Activated gamma-delta T cell treated with anti-CD3 and anti-CD28 coated beads, Interleukin-2, amount 50 U/mL, for 16 hours (primary cell): ENCODE data around the gene ZNF425.
"Not testable (repeated sequence)": the region's sequence is repeated elsewhere in the genome, so short reads cannot be mapped to it uniquely, and the experiment has no call there.

Experiments
- DNase-seq: peaks from one replicate; pipeline ENCODE4 v3.0.0-alpha.2; 2020; ENCODE audit warnings: low read depth

Gene ZNF425, protein sequence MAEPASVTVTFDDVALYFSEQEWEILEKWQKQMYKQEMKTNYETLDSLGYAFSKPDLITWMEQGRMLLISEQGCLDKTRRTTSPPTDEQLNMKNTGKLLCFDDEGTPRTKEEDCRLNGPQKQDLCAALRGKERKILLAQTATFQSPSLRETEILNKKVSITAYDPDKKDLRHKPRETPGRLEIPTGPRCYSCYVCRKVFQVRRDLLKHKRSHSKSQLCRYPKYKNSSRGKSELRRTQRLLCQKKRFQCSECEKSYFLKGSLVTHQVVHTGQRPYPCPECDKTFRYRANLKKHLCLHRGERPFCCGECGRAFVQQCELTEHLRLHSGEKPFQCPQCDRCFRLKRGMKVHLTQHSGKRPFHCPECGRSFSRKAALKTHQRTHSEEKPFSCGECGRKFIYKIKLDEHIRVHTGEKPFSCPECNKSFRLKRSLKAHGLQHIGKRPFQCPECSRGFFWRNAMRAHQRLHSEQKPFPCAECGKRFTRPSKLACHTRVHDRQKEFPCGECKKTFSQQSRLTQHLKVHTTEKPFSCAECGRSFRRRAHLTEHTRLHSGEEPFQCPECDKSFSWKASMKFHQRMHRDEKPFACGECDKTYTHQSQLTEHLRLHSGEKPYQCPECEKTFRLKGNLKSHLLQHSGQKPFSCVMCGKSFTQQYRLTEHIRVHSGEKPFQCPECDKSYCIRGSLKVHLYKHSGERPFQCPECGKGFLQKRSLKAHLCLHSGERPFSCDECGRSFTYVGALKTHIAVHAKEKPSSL

DNA sequence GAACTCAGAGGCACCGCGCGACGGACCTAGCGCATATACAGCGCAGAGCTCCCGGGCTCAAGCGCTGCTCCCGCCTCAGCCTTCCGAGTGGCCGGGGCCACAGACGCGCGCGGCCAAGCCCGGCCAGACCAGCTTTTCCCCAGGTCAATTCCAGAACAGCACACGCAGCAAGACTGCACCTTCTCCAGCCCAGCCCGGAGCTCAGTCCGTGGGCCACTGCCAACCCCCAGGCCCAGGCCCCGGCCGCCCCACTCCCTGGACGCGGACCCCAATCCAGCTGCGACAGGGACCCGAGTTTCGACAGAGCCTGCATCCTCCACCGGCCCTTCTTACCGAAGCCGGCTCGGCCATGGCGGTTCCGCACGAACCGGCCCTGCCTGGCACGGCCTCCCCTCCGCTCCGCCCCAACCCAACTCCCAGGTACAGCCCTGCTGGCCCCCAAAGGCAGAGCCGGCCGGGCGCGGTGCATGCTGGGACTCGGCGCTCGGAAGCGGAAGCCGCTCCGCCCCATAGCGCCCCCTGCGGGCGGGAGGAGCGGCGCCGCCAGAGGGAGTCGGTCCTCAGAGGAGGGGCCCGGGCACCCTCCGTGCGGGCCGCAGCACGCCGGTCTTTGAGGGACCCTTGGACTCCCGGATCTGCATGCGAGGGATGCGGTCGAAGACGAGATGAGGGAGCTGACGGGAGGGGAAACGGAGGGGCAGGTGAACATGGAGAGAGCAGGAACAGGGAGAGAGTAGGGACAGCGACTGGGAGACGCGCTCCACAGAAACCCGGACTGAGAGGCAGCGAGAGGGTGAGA lies at the start of gene ZNF425:
Gene ZNF425, minus strand, starts transcription at position 462 of the 799 bp plus-strand sequence. Its CDS starts 111 bp downstream, at position 351.
- DNase-seq = peak; percentile 91

DNA sequence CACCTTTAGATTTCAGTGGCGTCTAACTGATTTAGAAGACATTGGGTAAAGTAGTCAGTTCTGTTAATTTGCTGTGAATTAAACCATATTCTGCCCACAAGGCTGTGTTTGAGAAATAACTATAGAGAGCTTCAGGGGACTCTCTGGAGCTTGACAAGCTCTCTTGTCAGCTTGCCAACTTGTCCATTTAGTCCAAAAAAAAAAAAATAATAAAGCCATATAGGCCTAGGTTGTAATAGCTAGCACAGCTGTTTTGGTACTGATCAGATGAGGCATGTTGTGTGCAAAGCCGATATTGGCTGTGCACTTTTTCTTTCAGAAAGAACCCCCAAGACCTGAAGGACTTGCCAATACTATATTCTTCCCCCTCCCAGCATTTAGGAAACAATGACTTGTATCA lies 49.0 kb upstream of the ZNF425 start:
- no peak for DNase-seq

GRCh38 chr7:149172534-149172920 lies 46.4 kb upstream of the ZNF425 start:
- DNase-seq = no peak

- no peak for DNase-seq
These were observed 45.9 kb upstream of the ZNF425 start for GRCh38 chr7:149171892-149172533.

GRCh38 chr7:149166630-149167352 lies 40.7 kb upstream of the ZNF425 start:
- no peak for DNase-seq

DNA sequence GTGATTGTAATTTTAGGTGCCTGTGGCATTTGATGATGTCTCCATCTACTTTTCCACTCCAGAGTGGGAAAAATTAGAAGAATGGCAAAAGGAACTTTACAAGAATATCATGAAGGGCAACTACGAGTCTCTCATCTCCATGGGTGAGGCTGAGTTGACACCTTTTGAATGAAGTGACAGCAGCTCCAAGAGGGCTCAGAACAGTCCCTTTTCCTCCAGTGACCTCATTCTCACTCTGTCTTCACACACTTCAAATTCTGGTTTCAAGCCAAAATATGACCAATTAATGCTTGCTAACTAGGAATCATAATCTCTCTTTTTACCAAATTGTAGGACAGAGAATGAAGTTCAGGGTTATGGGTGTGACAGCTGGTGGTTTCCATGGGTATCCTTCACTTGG lies 40.0 kb upstream of the ZNF425 start:
- no peak for DNase-seq

DNA sequence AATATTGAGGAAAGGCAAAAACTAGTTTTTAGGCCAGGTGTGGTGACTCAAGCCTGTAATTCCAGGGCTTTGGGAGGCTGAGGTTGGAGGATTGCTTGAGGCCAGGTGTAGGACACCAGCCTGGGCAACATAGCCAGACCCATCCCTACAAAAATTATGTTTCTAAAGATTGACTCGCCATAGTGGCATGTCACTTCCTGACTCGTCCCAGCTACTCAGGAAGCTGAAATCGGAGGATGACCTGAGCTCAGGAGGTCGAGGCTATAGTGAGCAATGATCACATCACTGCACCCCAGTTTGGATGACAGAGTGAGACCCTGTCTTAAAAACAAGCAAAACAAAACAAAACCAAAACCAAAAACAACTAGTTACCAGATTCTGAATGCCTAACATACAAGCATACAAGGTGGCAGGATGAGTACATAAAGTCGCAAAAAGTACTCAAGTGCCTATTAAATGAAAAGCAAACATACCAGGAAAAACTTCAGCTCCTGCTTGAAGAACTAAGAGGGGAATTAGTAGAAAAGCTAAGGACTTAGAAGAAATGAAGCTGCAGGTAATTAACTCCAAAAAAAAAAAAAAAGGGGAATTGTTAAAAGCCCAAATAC lies 35.2 kb upstream of the ZNF425 start:
- DNase-seq = no peak

- no peak for DNase-seq
These were observed 30.8 kb upstream of the ZNF425 start for GRCh38 chr7:149156898-149157297.

GRCh38 chr7:149154056-149154455 lies 27.9 kb upstream of the ZNF425 start:
- no peak for DNase-seq

DNA sequence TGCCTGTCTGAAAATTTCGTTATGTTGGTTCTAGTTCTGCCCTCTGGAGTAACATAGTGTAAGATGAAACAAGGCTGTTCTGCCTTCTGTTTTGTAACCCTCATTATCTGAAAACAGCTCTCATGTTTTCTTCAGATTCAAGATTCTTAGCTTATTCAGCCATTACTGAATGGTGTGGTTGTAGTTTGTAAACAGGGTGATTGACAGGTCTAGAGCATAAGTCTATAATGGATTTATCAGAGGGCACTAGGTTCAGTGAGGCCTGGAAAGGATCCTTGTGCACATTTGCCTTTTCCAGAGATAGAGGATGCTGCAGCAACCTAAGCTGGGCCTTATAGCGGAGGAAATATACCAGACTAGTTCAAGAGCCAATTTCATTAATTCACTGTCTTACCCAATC lies 27.2 kb upstream of the ZNF425 start:
- no peak for DNase-seq

GRCh38 chr7:149150981-149151380 lies 24.9 kb upstream of the ZNF425 start:
- DNase-seq = no peak

DNA sequence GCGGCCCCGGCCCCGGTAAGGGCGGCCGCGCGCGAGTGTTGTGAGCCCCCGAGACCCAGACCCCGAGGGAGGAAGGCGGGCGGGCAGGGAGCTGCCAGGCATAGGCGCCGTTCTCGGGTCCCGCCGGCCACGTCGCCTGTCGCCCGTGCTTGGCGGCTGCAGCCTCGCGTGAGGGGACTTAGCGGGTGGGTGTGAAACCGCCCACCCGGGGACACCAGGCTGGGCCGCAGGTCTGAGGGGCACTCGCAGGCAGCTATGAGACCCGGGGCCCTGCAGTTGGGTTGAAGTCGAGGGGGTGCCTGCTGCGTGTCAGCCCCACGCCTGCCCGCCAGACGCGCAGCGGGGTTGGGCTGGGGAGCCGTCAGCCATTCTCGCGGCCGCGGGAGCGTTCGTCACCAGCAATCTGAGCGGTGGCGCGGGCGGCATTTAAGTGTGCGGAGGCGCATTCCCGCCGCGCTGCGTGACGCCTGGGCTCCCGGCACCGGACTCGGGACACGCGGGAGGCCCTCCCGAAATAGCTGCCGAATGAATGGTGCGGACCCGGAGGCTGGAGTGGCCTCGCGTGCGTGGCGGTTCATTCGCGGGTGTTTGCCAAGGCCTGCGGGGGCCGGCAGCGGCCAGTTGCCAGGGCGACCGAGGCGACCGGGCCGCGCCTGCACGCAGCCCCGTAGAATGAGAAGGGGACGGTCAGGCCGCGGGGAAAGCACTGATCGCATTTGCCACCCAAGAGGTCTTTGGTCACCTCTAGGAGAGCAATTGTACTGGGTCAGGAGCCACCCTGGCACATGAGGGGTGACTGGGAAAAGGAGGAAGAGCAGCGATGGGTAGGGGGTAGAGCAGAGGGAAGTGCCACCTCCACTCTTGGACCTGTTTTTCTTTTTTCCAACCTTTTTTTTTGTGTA lies 21.9 kb upstream of the ZNF425 start:
- peak; percentile 51 for DNase-seq

DNA sequence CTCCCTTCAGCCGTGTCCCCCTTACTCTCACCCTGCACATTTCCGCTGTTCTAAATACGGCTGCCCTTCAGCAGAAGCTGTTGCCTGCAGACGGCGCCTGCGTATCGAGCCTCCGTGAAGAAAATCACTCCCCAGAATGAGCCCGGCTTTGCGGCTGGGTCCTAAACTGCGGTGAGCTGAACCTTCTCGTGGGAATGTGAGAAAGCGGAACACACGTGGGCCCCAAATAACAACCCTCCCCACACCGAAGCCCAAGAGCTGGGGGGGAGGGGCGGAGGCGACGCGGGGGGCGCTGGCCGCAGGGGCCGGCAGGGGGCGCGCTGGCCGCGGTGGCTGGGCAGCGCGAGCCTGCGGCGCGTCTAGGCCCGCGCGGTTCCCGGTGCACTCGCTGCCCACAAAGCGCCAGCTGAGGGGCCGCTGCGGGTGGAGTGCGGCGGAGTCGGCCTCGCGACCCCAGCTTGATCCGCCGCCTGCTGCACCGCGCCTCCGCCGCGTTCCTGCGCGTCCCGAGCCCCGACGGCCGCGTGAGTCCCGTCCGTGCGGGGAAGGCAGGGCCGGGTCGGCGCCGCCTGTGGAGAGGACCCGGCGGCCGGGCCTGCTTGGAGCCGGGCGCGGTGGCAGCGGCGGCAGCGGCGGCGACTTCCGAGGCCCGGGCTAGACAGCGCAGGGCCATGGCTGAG lies 21.1 kb upstream of the ZNF425 start, which contains the start of gene ZNF398:
Gene ZNF398, plus strand, starts transcription at position 382 of the 680 bp plus-strand sequence. Its CDS starts 290 bp downstream, at position 672.
- DNase-seq = peak; percentile 71

GRCh38 chr7:149145031-149145845 lies 19.1 kb upstream of the ZNF425 start:
- no peak for DNase-seq

- DNase-seq = not testable (repeated sequence)
These were observed 18.4 kb upstream of the ZNF425 start for GRCh38 chr7:149144436-149144922.

DNA sequence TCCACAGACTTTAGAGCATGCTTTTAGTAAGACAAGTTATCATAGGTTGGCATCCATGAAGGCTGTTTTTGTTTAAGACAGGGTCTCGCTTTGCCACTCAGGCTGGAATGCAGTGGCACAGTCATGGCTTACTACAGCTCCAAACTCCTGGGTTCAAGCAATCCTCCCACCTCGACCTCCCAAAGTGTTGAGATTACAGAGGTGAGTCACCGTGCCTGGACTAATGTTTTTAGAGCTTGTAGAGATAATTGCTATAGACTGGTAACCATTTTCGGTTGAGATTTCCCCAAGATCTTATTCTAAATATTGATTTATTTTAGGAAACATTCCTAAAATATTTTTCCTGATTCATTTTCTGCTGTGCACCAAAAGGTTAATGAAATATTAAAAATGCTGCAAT lies 15.8 kb upstream of the ZNF425 start:
- DNase-seq = no peak

GRCh38 chr7:149140831-149141230 lies 14.7 kb upstream of the ZNF425 start:
- DNase-seq = no peak

GRCh38 chr7:149136118-149136517 lies 10.0 kb upstream of the ZNF425 start:
- no peak for DNase-seq
